ENCODE results near the gene SGPL1. TPM values are rescaled to one million over a fixed set of nuclear protein-coding genes. Genes with fewer than 3 reads are reported as not detected.
A peak's percentile ranks its signal among the peaks of the same experiment; 100 is the strongest.

The SGPL1 gene
- total RNA-seq, 1 donor from 2014 or later, result 8.2 TPM

- Histone ChIP-seq H3K4me1 (peaks cover 66% of the 10 kb centered on the region), H3K27ac (replicated peaks) (peak overlapping the region; percentile 45), H3K36me3 (peaks cover 5% of the 10 kb centered on the region), H3K4me3 (no peak overlapping the region), H3K27me3 (ENCODE audit: low read depth) (no peaks in the 10 kb centered on the region), H3K9me3 (replicated peaks) (no peaks in the 10 kb centered on the region)
- DNase-seq, result no peak
- no peak for TF ChIP-seq CTCF (IDR thresholded peaks at IDR 0.05; ENCODE audit: borderline replicate concordance)
- intact Hi-C loops (cut with micrococcal nuclease), result no loop called here
Measured at GRCh38 chr10:70829543-70829942, 13.8 kb downstream of the SGPL1 start.

- peaks cover 65% of the 10 kb centered on the region for H3K4me1 ChIP-seq
- no peaks in the 10 kb centered on the region for H3K27me3 ChIP-seq (ENCODE audit: low read depth)
- no peak for TF ChIP-seq CTCF (IDR thresholded peaks at IDR 0.05; ENCODE audit: borderline replicate concordance)
- H3K36me3 ChIP-seq, result peaks cover 5% of the 10 kb centered on the region
- no peak overlapping the region for H3K4me3 ChIP-seq
- no peaks in the 10 kb centered on the region for H3K9me3 ChIP-seq (replicated peaks)
- peak overlapping the region; percentile 45 for H3K27ac ChIP-seq (replicated peaks)
- intact Hi-C loops (cut with micrococcal nuclease), result no loop called here
- no peak for DNase-seq
Measured at GRCh38 chr10:70830164-70830563, 14.4 kb downstream of the SGPL1 start.

GRCh38 chr10:70832221-70832620 is 16.5 kb downstream of the SGPL1 start:
- no peak for DNase-seq
- peaks cover under 1% of the 10 kb centered on the region for H3K9me3 ChIP-seq (replicated peaks)
- no peak overlapping the region for H3K4me3 ChIP-seq
- intact Hi-C loops (cut with micrococcal nuclease), result no loop called here
- no peak overlapping the region for H3K27ac ChIP-seq (replicated peaks)
- peaks cover 5% of the 10 kb centered on the region for H3K36me3 ChIP-seq
- no peak for TF ChIP-seq CTCF (IDR thresholded peaks at IDR 0.05; ENCODE audit: borderline replicate concordance)
- H3K27me3 ChIP-seq (ENCODE audit: low read depth), result no peaks in the 10 kb centered on the region
- H3K4me1 ChIP-seq, result peaks cover 49% of the 10 kb centered on the region

- no peak for TF ChIP-seq CTCF (IDR thresholded peaks at IDR 0.05; ENCODE audit: borderline replicate concordance)
- H3K36me3 ChIP-seq, result peaks cover 11% of the 10 kb centered on the region
- H3K27me3 ChIP-seq (ENCODE audit: low read depth), result no peaks in the 10 kb centered on the region
- no peak overlapping the region for H3K4me3 ChIP-seq
- H3K4me1 ChIP-seq, result peaks cover 44% of the 10 kb centered on the region
- peaks cover 6% of the 10 kb centered on the region for H3K9me3 ChIP-seq (replicated peaks)
- intact Hi-C loops (cut with micrococcal nuclease), result no loop called here
- H3K27ac ChIP-seq (replicated peaks), result no peak overlapping the region
- no peak for DNase-seq
Measured at GRCh38 chr10:70832852-70833528, 17.2 kb downstream of the SGPL1 start.

GRCh38 chr10:70833601-70834000 is 17.9 kb downstream of the SGPL1 start:
- Histone ChIP-seq H3K36me3 (peaks cover 11% of the 10 kb centered on the region), H3K9me3 (replicated peaks) (peaks cover 6% of the 10 kb centered on the region), H3K27me3 (ENCODE audit: low read depth) (no peaks in the 10 kb centered on the region), H3K4me3 (no peak overlapping the region), H3K4me1 (peaks cover 38% of the 10 kb centered on the region), H3K27ac (replicated peaks) (no peak overlapping the region)
- no peak for DNase-seq
- no peak for TF ChIP-seq CTCF (IDR thresholded peaks at IDR 0.05; ENCODE audit: borderline replicate concordance)
- intact Hi-C loops (cut with micrococcal nuclease), result no loop called here
